NCI-H2029 (cell line): ENCODE measurements around the gene SIVA1.

ENCODE experiments used
- DNase-seq: peaks from one replicate; lab custom pipeline; 2025; lab: John Stamatoyannopoulos, UW

Gene SIVA1

DNA sequence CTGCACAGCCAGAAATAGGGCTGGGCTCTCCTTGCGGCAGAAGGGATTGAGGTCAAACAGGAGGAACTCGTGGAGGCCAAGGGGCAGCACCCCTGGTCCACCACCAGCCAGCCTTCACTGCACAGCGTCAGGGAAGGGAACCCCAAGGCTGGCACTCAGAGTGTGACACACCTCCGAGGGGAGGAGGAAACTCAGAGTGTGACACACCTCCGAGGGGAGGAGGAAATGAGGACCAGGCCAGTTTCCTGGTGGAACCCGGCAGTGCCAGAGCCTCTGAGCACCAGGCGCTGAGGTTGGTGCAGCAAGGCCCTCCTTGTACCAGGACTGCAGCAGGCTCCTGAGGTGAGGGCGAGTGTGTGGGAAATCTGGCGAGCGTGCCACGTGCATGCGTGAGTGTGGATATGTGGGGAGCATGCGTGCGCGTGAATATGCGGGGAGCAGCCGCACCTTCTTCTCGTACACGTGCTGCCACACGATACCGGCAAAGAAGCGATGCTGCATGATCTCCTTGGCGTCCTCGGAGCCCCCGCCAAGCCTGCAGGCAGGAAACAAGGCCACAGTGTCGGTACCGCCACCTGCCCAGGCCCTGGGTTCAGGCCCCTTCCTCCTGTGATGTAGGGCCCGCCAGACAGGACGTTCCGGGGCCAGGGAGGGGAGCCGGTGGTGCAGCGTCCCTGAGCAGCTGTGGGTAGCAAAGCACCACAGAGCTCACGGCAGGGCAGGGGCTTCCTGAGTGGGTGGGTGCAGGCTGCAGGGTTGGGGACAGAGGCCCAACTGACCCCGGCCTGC lies 19.2 kb downstream of the SIVA1 start:
- DNase-seq: no peak

DNA sequence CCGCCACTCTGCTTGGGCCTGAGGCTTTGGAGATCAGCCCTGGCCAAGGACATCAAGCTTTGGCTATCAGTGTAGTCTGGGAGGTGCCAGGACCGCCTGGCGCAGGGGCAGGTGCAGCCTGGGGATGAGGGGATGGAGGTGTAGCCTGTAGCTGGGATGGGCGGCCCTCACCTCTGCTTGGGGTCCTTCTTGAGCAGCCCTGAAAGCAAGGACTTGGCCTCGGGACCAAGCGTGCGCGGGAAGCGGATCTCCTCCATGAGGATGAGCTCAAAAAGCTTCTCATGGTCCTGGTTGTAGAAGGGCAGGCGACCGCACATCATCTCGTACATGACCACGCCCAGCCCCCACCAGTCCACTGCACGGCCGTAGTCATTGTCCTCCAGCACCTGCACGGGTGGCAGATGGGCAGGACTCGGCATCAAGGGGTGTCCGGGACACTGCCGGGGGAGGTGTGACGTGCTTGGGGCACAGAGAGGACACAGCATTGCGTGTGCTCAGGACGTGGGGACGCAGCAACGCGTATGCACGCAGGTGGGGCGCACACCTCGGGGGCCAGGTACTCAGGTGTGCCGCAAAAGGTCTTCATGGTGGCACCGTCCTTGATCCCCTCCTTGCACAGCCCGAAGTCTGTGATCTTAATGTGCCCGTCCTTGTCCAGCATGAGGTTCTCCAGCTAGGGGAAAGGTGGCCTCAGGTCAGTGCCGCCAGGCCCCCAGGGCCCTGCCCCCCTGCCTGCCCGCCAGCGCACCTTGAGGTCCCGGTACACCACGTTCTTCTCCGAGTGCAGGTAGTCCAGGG lies 20.0 kb downstream of the SIVA1 start:
- DNase-seq: no peak

DNA sequence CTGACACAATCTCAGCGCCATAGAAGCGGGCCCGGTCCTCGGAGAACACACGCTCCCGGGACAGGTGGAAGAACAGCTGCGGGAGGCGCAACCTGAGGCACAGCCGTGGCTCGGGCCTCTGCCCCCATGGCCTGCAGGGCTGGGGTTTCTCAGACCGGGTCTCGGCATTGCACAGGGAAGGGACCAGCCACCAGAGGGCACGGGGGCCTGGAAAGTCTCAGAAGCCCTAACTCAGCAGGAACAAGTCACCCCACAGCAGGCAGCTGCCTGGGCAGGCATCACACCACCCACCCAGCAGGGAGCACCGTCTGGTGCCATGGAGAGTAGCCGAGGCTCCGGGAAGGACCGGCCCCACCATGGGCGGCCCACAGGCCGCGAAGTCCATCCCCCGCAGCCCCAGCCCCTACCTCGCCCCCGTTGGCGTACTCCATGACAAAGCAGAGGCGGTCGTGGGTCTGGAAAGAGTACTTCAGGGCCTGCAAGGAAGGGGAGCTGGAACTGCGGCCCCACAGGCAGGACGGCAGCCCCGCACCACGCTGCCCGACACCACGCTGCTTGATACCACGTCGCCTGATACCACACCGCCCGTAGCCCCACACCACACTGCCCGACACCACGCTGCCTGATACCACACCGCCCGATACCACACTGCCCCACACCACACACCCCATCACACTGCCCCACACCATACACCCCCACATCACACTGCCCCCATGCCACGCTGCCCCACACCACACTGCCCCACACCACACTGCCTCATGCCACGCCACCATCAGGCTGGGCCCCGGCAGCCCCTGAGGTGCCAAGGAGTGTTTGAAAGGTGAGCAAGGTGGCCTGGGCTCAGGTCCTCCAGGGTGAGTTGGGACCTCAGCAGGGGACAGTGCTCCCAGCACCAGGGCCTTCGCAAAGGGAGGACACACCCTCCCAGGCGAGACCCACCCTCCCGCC lies 20.8 kb downstream of the SIVA1 start:
- no peak for DNase-seq

DNA sequence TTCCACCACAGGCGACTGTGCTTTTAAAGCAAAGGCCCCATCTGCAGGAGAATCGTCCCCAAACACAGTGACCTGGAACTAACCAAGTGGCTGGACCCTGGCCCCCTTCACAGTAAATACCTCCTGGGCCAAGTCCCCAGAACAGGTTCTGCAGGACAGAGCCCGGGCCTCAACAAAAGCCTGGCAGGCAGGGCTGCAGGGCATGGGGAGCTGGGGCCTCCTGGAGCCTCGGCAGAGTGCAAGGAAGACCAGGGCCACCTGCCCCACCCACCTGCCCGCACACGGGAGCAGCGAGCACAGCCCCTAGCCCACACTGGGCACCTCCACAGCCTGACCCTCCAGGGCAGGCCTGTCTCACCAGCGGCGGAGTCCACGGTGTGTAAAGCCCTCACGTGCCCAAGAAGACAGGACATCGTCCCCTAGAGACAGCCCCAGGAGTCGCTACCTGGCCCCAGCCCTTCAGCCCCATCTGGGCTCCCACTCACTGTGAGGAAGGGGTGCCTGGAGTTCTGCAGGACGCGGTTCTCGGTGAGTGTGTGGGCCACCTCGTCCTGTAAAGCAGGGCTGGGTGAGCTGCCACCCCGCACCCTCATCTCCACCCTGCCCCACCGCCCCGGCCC lies 21.6 kb downstream of the SIVA1 start:
- DNase-seq: no peak

DNA sequence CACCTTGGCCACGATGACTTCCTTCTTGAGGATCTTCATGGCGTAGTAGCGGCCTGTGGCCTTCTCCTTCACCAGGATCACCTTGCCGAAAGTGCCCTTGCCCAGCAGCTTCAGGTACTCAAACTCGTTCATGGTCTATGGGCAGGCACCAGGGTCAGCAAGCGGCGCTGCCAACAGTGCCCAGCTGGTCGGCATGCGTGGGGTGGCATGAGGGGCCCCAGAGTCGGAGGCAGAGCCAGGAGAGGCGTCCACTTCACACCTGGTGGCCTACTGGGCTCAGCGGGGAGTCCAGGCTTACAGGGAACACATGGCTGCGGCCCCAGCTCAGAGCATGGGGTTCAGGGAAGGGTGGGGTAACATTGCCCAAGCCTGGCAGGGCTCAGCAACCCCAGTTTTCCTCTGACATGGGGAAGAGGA lies 22.1 kb downstream of the SIVA1 start:
- no peak for DNase-seq

DNA sequence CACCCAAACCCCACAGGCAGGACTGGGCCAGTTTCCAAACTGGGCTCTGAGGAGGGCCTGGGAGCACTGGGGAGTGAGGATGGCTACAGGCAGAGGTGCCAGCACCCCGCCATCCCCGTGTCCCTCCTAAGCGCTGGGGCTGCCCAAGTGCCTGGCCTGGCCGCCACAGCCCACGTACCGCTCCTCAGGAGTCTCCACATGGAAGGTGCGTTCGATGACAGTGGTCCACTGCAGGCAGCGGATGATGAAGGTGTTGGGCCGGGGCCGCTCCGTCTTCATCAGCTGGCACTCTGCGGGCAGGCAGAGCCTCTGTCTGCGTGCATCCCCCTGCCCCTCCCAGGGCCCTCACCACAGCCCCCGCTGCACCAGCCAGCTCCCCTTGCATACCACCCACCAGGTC lies 23.5 kb downstream of the SIVA1 start:
- no peak for DNase-seq

DNA sequence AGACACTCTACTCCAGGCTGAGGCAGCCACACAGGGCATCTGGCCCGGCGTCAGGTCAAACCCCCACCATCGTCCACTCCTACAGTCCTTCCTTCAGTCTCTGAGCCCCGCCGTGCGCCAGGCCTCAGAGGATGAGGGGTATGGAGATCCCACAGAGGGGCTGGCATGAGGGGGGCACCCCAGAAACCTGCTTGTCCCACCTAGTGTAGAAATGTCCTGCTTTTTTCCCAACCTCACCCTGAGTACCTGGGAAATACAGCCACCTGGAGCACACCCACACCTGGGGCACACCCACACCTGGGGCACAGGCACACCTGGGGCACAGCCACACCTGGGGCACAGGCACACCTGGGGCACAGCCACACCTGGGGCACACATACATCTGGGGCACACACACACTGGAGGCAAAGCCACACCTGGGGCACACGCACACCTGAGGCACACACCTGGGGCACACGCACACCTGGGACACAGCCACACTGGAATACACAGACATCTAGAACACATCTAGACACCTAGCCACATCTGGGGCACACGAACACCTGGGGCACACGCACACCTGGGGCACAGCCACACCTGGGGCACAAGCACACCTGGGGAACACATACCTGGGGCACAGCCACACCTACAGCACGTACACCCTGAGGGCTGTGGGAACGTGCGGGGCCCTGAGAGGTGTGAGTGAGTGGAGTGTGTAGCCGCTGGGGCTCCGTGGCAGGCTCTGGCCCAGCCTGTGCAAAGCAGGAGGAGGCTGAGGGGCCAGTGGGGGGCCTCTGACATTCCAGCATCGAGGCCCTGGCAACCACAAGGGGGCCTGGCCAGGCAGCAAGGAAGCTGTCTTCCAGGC lies 24.2 kb downstream of the SIVA1 start:
- no peak for DNase-seq

DNA sequence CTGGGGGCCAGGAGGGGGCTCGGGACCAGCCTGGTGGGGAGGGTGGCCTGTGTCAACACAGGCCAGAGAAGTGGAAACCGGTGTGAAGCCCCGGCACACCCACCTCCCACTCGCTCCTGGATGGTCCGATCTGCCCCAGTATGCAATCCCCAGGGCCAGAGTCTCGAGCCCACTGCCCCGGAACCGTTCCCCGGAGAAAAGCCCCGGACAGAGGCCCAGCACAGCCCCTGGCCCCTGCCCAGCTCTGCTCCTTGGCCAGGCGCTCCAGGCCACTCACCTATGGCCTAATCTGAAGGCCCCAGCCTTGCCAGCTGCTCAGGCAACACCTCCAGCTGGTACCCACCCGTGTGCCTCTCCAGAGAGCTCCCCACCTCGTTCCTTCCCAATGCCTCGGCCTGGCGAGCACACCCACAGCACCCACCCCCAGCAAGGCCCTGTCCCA lies 24.9 kb downstream of the SIVA1 start:
- no peak for DNase-seq

DNA sequence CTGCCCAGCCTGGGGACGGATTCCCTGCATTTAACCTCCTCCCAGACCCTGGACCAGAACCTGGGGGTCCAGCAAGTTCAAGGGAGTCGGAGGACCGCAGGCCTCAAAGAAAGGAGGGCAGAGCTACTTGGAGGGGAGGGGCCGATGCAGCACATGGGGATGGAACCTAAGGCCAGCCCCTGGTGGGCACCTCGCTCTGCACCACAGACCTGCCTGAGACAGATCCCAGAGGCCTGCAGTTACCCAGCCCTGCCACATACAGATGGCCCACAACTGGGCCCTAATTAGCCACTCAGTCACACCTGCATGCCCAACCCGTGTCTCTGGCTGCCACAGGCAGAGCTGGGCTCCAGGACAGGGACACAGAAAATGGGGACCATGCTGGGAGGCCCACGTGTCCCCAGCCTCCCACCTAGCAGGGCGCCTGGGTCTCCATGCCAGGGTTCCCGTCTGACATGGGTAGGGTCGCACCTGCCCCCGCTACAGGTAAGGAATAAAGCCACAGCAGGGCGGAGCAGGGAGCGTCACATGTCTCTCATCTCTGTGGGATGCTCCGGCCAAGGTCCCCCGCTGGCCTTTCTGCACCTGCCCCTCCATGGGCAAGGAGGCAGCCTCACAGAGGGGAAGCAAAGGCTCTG lies 25.9 kb downstream of the SIVA1 start:
- DNase-seq: no peak

DNA sequence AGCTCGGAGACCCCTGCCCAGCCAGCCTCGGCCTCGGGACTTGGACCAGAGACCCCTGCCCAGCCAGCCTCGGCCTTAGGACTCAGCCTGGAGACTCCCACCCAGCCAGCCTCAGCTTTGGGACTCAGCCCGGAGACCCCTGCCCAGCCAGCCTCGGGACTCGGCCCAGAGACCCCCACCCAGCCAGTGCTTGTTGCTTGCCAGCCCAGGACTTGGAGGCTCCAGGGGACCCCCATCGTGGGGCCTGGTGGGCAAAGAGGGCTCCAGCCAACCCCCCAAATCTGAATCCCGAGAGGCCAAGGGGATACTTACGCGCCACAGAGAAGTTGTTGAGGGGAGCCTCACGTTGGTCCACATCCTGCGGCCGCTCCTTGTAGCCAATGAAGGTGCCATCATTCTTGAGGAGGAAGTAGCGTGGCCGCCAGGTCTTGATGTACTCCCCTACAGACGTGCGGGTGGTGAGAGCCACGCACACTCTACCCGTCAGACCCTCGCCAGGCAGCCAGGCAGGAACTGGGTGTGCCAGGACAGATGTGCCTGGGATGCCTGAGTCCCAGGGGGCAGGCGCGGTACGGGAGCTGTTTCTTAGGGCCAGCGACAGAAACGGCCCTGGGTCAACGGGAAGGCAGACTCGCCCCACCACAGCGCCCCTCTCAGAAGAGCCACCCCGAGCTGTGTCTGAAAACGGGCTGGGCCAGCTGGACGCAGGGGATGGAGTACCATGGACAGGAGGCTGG lies 27.0 kb downstream of the SIVA1 start:
- DNase-seq: no peak

DNA sequence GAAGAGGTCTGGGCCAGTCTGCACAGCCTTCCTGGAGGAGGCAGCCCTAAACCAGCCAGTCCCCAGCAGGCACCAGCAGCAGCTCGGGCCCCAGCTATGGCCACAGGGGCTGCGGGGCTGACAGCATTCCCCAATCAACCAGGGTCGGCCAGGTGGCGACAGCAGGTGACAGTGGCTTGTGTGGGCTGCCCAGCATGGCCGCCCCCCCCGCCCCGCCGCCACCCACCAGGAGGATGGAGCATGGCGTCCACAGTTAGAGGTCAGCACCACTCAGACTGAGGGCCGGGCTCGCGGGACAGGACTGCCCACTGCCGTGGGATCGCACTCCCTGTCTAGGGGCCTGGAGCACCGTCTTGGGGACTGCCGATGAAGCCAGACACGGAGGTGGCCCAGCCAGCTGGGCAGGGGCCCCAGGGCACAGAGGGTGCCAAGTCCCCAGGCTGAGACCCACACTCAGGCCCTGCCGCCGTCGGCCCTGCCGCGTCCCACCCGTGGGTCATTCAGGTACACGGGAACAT lies 27.6 kb downstream of the SIVA1 start:
- DNase-seq: no peak

DNA sequence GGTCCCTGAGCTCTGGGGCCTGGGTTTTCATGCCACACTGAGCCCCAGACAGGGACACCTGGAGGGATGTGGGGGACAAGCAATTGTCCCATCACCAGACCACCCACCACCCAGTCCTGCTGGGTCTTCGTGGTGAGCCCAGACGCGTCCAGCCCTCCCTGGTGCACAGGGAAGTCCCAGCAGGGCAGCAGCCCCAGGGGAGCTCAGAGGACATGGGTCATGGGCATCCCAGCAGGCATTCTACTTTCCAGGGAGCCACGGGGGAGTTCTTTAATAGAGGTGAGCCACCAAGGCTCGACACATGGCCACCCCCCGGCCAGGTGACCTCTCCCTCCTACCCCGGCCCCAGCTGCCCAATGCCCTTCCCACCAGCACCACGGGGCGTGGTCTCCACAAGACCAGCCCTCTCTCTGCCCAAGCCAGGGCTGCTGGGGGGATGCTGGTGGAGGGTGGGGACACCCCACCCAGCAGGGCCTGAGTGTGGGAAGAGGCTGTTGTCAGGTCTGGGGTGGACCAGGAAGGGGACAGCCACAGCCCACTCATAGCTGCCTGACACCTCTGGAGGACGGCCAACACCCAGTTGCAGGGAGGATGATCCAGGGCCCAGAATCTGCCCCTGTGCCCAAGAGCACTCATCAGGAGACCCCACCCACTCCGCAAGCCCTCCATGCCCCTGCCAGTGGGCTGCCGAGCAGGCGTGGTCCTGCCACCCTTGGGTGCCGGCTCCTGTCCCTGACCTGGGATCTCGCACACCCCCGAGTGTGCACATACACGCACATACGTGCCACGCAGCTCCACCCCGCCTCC lies 28.5 kb downstream of the SIVA1 start:
- DNase-seq: no peak

DNA sequence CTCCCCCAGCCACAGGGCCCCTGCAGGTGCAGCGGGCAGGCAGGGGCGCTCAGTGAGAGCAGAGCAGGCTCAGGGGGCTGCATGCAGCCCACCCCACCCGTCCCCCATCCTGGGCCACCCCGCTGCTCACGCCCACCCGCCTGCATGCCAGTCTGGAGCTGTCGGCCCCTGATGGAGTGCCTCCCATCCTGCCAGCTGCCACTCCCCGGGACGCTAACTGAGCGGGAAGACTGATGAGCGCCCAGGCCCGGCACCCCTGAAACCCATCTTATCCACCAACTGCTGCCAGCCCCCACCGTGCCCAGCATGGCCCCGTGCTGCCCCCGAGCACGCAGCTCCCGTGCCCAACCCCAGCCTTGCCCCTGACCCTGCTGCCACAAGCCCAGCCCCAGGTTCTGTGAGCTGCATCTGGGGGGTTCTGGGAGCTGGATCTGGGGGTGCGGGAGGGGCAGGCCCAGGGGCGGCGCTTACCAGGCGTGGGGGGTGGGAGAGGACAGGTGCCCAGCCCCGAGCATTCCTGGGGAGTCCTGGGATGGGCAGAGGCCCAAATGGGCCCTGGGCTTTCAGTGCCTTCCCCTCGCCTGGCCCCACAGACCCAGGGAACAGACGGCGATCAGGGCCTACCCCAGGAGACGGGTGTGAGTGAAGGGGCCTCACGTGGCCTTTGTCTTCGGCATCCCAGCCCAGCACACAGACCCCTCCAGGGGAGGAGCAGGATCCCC lies 29.3 kb downstream of the SIVA1 start:
- DNase-seq: no peak

DNA sequence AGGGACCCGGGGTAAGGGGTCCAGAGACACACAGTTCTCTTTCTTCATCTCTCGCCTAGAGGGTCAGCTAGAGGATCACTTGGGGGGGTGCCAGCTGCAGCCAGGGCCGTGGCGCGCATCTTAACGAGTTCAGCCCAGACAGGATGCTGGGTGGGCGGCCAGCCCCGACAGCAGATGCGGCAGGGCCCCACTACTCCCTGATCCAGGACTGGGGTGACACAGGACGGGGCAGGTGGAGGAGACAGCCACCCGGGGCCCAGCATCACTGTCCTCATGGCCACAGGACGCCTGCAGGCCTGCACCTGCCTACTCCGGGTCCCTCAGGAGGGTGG lies 29.8 kb downstream of the SIVA1 start:
- no peak for DNase-seq

DNA sequence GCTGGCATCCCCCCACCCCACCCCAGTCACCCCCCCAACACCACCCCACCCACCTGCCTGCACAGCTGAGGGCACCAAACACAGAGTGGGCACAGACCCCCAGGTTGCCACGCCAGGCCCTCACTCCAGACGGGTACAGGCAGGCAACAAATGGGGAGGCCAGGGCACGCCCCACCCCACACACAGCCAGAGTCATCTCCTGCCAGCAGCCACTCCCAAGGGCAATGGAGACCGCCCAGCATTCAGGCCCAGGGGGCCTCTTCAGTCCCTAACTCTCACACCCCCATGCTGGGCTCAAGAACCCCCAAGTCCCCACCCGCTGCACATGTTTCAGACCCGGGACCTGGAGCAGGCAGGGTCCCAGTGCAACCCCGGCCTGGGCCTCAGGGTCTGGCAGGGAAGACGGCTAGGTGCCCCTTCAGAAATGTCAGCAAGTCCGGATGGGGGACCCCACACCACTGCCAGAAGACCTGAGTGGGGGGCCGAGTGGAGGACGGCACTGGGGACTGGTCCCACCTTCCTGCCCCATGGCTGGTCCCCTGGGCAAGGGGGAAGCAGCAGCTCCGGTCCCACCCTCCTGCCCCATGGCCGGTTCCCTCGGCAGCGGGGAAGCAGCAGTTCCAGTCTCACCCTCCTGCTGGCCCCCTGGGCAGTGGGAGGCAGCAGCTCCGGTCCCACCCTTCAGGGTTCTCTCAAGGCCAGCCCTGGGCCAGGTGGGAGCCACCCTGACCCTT lies 30.7 kb downstream of the SIVA1 start:
- DNase-seq: no peak

DNA sequence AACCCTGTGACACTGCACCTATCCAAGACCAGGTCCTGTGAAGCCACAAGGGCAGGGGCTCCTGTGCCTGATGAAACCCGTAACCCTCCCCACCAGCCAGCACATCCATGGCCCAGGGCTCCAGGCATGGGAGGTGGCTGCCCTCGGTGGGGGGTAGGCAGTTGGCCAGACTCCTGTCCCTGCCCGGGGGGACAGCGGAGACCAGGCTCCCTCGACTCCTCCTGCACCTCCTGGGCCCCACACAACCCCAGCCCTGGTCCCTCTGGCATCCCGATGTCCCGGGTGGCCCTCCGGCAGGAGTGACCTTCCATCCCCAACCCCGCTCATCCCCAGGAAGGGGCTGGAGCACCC lies 31.2 kb downstream of the SIVA1 start:
- DNase-seq: no peak
